H1 (cell line): ENCODE measurements around the gene NUTM2D. TPM values are rescaled to one million over a fixed set of nuclear protein-coding genes. Genes with fewer than 3 reads are reported as not detected.
"Not testable (repeated sequence)": the region's sequence is repeated elsewhere in the genome, so short reads cannot be mapped to it uniquely, and the experiment has no call there.

ENCODE experiments used
- CTCF ChIA-PET: fragments of 300-600 bp; sonication (Branson Sonifier 250); formaldehyde crosslinking; loops from one replicate; lab custom pipeline; 2021; ENCODE audit not compliant: partially characterized antibody; lab: Charles Lee
- POLR2A ChIA-PET: fragments of 300-600 bp; sonication (Branson Sonifier 250); formaldehyde crosslinking; loops from one replicate; lab custom pipeline; 2021; ENCODE audit warnings: inconsistent platforms; ENCODE audit not compliant: partially characterized antibody; lab: Charles Lee
- DNase-seq, 2 experiments: peaks; one replicate each; pipeline versions ENCODE4 v3.0.0 to v3.0.0-alpha.2; 2010 to 2022; ENCODE audit warnings: low spot score in 2 of 2, low read depth in 1 of 2, mixed read lengths in 1 of 2
- FAIRE-seq: peaks from 2 replicates; lab custom pipeline; 2011; peaks lifted over from hg19 to GRCh38; lab: Jason Lieb, UNC
- H2AFZ ChIP-seq: 2 replicates; pipeline ENCODE4 v1.8.1; 2012; ENCODE audit warnings: low read length, inconsistent platforms
- H2AK5ac ChIP-seq: 2 replicates; pipeline ENCODE4 v1.6.1; 2013; ENCODE audit warnings: low read depth, low read length
- H2BK120ac ChIP-seq: replicated peaks from 2 replicates; pipeline ENCODE3; 2013; ENCODE audit warnings: low read depth, low read length, inconsistent platforms
- H2BK12ac ChIP-seq: 2 replicates; pipeline ENCODE4 v1.6.1; 2013; ENCODE audit warnings: low read depth, low read length
- H2BK15ac ChIP-seq: 2 replicates; pipeline ENCODE4 v1.6.1; 2013; ENCODE audit warnings: low read length
- H2BK20ac ChIP-seq: 2 replicates; pipeline ENCODE4 v1.6.1; 2013; ENCODE audit warnings: low read length
- H2BK5ac ChIP-seq: 2 replicates; pipeline ENCODE4 v1.6.1; 2013; ENCODE audit warnings: low read depth, low read length
- H3K14ac ChIP-seq: 2 replicates; pipeline ENCODE4 v1.6.1; 2013; ENCODE audit warnings: inconsistent platforms; ENCODE audit not compliant: insufficient read length
- H3K18ac ChIP-seq: 2 replicates; pipeline ENCODE4 v1.6.1; 2013; ENCODE audit warnings: low read length; ENCODE audit errors: extremely low read depth
- H3K23ac ChIP-seq: 2 replicates; pipeline ENCODE4 v1.6.1; 2013; ENCODE audit warnings: inconsistent platforms; ENCODE audit not compliant: insufficient read length
- H3K23me2 ChIP-seq: 2 replicates; pipeline ENCODE4 v1.6.1; 2013; ENCODE audit warnings: low read depth, low read length
- H3K27ac ChIP-seq: 2 replicates; pipeline ENCODE4 v1.6.1; 2011; ENCODE audit warnings: low read depth, low read length, inconsistent platforms
- H3K27me3 ChIP-seq, 4 experiments: replicated peaks in 1 of 4; 1 replicate in 1 of 4; 2 replicates in 3 of 4; pipeline versions ENCODE4 v1.6.1 to v1.8.1; 2011 to 2013; ENCODE audit warnings: low read length in 3 of 4, mild to moderate bottlenecking in 3 of 4, inconsistent platforms in 2 of 4, mixed read lengths in 2 of 4, moderate library complexity in 1 of 4; ENCODE audit not compliant: control insufficient read depth in 3 of 4, insufficient read depth in 3 of 4; ENCODE audit errors: extremely low read depth in 1 of 4
- H3K36me3 ChIP-seq, 4 experiments: 2 replicates each; pipeline versions ENCODE4 v1.6.1 to v1.8.1; 2011 to 2013; ENCODE audit warnings: mild to moderate bottlenecking in 4 of 4, low read length in 3 of 4, moderate library complexity in 2 of 4, control low read depth in 1 of 4, inconsistent platforms in 1 of 4; ENCODE audit not compliant: insufficient read depth in 4 of 4, control insufficient read depth in 2 of 4
- H3K4ac ChIP-seq: replicated peaks from 2 replicates; pipeline ENCODE3; 2013; ENCODE audit warnings: low read length, low read depth, mixed read lengths, inconsistent platforms; ENCODE audit not compliant: insufficient read length
- H3K4me1 ChIP-seq, 4 experiments: replicated peaks in 1 of 4; 1 replicate in 1 of 4; 2 replicates in 3 of 4; pipeline versions ENCODE4 v1.6.1 to v1.8.1; 2011 to 2013; ENCODE audit warnings: low read length in 3 of 4, inconsistent platforms in 2 of 4, mixed read lengths in 1 of 4; ENCODE audit not compliant: insufficient read depth in 4 of 4, control insufficient read depth in 3 of 4
- H3K4me2 ChIP-seq, 2 experiments: 2 replicates each; pipeline versions ENCODE4 v1.6.1 to v1.8.1; 2011 to 2013; ENCODE audit warnings: low read depth in 2 of 2, low read length in 2 of 2, control low read depth in 1 of 2, inconsistent platforms in 1 of 2, mild to moderate bottlenecking in 1 of 2; ENCODE audit not compliant: insufficient read depth in 1 of 2
- H3K4me3 ChIP-seq, 4 experiments: fragments of 200-600, 300-600 bp in 1 of 4; sonication (generic), shearing (Covaris generic), sonication (Bioruptor Twin) in 1 of 4; 2 replicates each; pipeline versions ENCODE4 v1.5.1 to v1.8.1; 2011 to 2016; ENCODE audit warnings: low read length in 4 of 4, low read depth in 3 of 4, control low read depth in 2 of 4, inconsistent platforms in 2 of 4, mild to moderate bottlenecking in 2 of 4, mixed read lengths in 1 of 4, moderate library complexity in 1 of 4; ENCODE audit not compliant: insufficient read depth in 2 of 4; ENCODE audit errors: extremely low read depth in 1 of 4
- H3K56ac ChIP-seq: replicated peaks from 2 replicates; pipeline ENCODE3; 2013; ENCODE audit warnings: low read depth, mild to moderate bottlenecking, mixed read lengths, low read length, inconsistent platforms; ENCODE audit not compliant: insufficient read length
- H3K79me1 ChIP-seq: 2 replicates; pipeline ENCODE4 v1.6.1; 2013; ENCODE audit warnings: low read depth, low read length, control low read depth
- H3K79me2 ChIP-seq, 2 experiments: 2 replicates each; pipeline versions ENCODE4 v1.6.1 to v1.8.1; 2012 to 2013; ENCODE audit warnings: low read length in 2 of 2, mild to moderate bottlenecking in 2 of 2, inconsistent platforms in 1 of 2; ENCODE audit not compliant: insufficient read depth in 2 of 2, control insufficient read depth in 1 of 2
- H3K9ac ChIP-seq, 4 experiments: replicated peaks in 1 of 4; 1 replicate in 1 of 4; 2 replicates in 3 of 4; pipeline versions ENCODE4 v1.6.1 to v1.8.1; 2011 to 2013; ENCODE audit warnings: low read depth in 3 of 4, low read length in 3 of 4, control low read depth in 2 of 4, mild to moderate bottlenecking in 2 of 4, moderate library complexity in 2 of 4, inconsistent platforms in 1 of 4; ENCODE audit errors: extremely low read depth in 1 of 4
- H3K9me3 ChIP-seq, 2 experiments: 2 replicates each; pipeline versions ENCODE4 v1.6.1 to v1.8.1; 2012 to 2013; ENCODE audit warnings: mild to moderate bottlenecking in 2 of 2, moderate library complexity in 2 of 2, control low read depth in 1 of 2, inconsistent platforms in 1 of 2, low read depth in 1 of 2, low read length in 1 of 2, mixed read lengths in 1 of 2; ENCODE audit not compliant: insufficient read depth in 2 of 2
- H4K20me1 ChIP-seq, 2 experiments: replicated peaks in 1 of 2; 2 replicates each; pipeline versions ENCODE3 to v1.8.1; 2011 to 2013; ENCODE audit warnings: inconsistent platforms in 2 of 2, low read length in 2 of 2, mild to moderate bottlenecking in 1 of 2; ENCODE audit not compliant: insufficient read depth in 2 of 2, control insufficient read depth in 1 of 2
- H4K5ac ChIP-seq: 2 replicates; pipeline ENCODE4 v1.6.1; 2013; ENCODE audit warnings: low read length, low read depth, mixed read lengths, inconsistent platforms; ENCODE audit not compliant: insufficient read length
- H4K8ac ChIP-seq: 2 replicates; pipeline ENCODE4 v1.8.0; 2013; ENCODE audit warnings: mild to moderate bottlenecking, moderate library complexity, low read length, inconsistent platforms; ENCODE audit not compliant: insufficient read depth; ENCODE audit errors: extremely low read depth
- H4K91ac ChIP-seq: replicated peaks from 2 replicates; pipeline ENCODE3; 2013; ENCODE audit warnings: low read length, mixed read lengths, inconsistent platforms; ENCODE audit not compliant: insufficient read length
- WGBS, 2 experiments: shearing (Covaris generic) in 1 of 2; methylation state at CpG; one replicate each; pipeline versions ENCODE4 v1.1.6 to v1.1.7; 2013 to 2015; ENCODE audit warnings: low lambda C conversion rate in 2 of 2, mixed read lengths in 2 of 2, inconsistent platforms in 1 of 2, low coverage in 1 of 2, missing lambda C conversion rate in 1 of 2; ENCODE audit not compliant: insufficient replicate concordance in 2 of 2, insufficient coverage in 1 of 2, insufficient read length in 1 of 2; ENCODE audit errors: extremely low coverage in 1 of 2, missing lambda C conversion rate in 1 of 2; 5-methylcytosine and 5-hydroxymethylcytosine counted together
- long read RNA-seq, 2 experiments: library from RNA in 1 of 2; library from capped mRNA in 1 of 2; stranded (forward); transcript quantifications; one replicate each; pipeline ENCODE4 v2.0.0, GENCODE V29; 2021; ENCODE audit warnings: inconsistent platforms in 1 of 2
- polyA minus RNA-seq, 3 experiments: library from RNA; depleted of rRNA, polyadenylated mRNA; stranded (reverse); fragments of >200 nt; gene quantifications; 1 replicate in 2 of 3; 2 replicates in 1 of 3; pipeline ENCODE4 v1.2.3, GENCODE V29; 2011
- polyA plus RNA-seq, 7 experiments: library from polyadenylated mRNA; depleted of rRNA in 3 of 7; stranded (reverse) in 5 of 7; unstranded in 2 of 7; fragments of >200 nt in 5 of 7; fragments of 200-250 nt in 2 of 7; gene quantifications; 1 replicate in 5 of 7; 2 replicates in 1 of 7; 4 replicates in 1 of 7; pipeline versions ENCODE4 v1.2.1 to v1.2.3, GENCODE V29; 2011 to 2013; ENCODE audit warnings: missing spikeins in 2 of 7, mixed read lengths in 2 of 7
- total RNA-seq: library from RNA; stranded (reverse); fragmentation: NEBNext Ultra II Directional; extraction: Animal tissue kit (Norgen Biotek cat#: 25700); gene quantifications from 2 replicates; pipeline ENCODE4 v1.2.1, GENCODE V29; 2021

NUTM2D gene, protein sequence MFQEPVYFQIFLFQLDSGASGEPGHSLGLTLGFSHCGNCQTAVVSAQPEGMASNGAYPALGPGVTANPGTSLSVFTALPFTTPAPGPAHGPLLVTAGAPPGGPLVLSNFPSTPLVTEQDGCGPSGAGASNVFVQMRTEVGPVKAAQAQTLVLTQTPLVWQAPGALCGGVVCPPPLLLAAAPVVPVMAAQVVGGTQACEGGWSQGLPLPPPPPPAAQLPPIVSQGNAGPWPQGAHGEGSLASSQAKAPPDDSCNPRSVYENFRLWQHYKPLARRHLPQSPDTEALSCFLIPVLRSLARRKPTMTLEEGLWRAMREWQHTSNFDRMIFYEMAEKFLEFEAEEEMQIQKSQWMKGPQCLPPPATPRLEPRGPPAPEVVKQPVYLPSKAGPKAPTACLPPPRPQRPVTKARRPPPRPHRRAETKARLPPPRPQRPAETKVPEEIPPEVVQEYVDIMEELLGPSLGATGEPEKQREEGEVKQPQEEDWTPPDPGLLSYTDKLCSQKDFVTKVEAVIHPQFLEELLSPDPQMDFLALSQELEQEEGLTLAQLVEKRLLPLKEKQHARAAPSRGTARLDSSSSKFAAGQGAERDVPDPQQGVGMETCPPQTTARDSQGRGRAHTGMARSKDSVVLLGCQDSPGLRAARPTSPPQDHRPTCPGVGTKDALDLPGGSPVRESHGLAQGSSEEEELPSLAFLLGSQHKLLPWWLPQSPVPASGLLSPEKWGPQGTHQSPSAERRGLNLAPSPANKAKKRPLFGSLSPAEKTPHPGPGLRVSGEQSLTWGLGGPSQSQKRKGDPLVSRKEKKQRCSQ
- 1.5 and 2.2 TPM in 2 replicates for total RNA-seq
- polyA plus RNA-seq (2011; rRNA removed), result 0.76 and 1.2 TPM in 2 replicates
- polyA plus RNA-seq (2011; cell fraction: cytosol; rRNA removed), result 1.2 TPM
- polyA plus RNA-seq (2011; cell fraction: nucleus; rRNA removed), result 3.7 TPM
- polyA plus RNA-seq (2012, experiment 1 of 2), result 1.6 to 2.4 TPM (median 2.2 TPM) in 4 replicates
- 0.60 TPM for polyA plus RNA-seq (2012, experiment 2 of 2)
- polyA plus RNA-seq (2013, experiment 1 of 2), result 0.79 TPM
- polyA plus RNA-seq (2013, experiment 2 of 2), result 0.61 TPM
- polyA minus RNA-seq (2011; rRNA and poly(A)+ RNA removed), result 0.83 and 1.5 TPM in 2 replicates
- 1.0 TPM for polyA minus RNA-seq (2011; cell fraction: cytosol; rRNA and poly(A)+ RNA removed)
- polyA minus RNA-seq (2011; cell fraction: nucleus; rRNA and poly(A)+ RNA removed), result 1.3 TPM
- long read RNA-seq, experiment 1, partial matches to known transcripts, result 1 of 4 reads
- long read RNA-seq, experiment 1, other reads (novel, unspliced or antisense), result 3 of 4 reads
- long read RNA-seq, experiment 2, result 0 reads

DNA sequence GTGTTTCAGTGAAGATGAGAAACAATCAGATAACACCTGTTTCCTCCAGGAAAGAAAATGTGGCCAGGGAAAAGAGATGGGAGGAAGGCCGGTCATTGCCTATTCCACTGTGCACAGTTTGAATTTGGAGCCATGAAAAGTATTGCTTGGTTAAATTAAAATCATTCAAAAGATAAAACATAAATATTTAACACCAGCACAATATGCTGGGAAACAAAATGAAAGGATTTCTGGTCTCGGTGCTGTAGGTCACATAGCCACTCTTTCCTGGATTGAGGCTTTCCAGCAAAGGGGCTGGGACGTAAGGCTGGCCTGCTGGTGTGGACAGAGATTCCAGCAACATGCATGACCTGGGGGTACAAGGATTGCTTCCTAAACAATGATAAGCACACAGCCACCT lies at the start of gene NUTM2D:
Gene NUTM2D (plus strand): TSS at position 301 of the 400 bp plus-strand sequence. CDS start 522 bp downstream, outside the sequence.
- DNase-seq, H3K79me1 ChIP-seq, H3K4me3 ChIP-seq, H3K9ac ChIP-seq, H3K4ac ChIP-seq, H2AFZ ChIP-seq, H3K4me2 ChIP-seq, FAIRE-seq, H4K91ac ChIP-seq, H3K23ac ChIP-seq, H3K27ac ChIP-seq, H3K14ac ChIP-seq, H2BK12ac ChIP-seq, H3K18ac ChIP-seq, H3K36me3 ChIP-seq, H3K23me2 ChIP-seq, H3K4me1 ChIP-seq, H2AK5ac ChIP-seq, H3K27me3 ChIP-seq, H3K56ac ChIP-seq, H2BK20ac ChIP-seq, H2BK5ac ChIP-seq, H4K20me1 ChIP-seq, CTCF ChIA-PET, POLR2A ChIA-PET, H3K79me2 ChIP-seq, H2BK15ac ChIP-seq, H4K5ac ChIP-seq, H3K9me3 ChIP-seq, H4K8ac ChIP-seq, H2BK120ac ChIP-seq: not testable (repeated sequence)
- WGBS, 2 experiments, result no CpG with 5 or more reads among the region's 3 CpGs
